K562 (cell line): Measurements from ENCODE around the gene HPD. TPM values are rescaled to one million over a fixed set of nuclear protein-coding genes. Genes with fewer than 3 reads are reported as not detected.

Experiments used
- ARHGAP35 ChIP-seq: fragments of 450-650 bp; IDR thresholded peaks from 2 replicates; pipeline ENCODE4 v1.6.1; 2018; ENCODE audit not compliant: partially characterized antibody
- HDAC8 ChIP-seq: fragments of 450-650 bp; IDR thresholded peaks from 2 replicates; pipeline ENCODE4 v1.6.1; 2016; ENCODE audit warnings: mild to moderate bottlenecking, missing genetic modification characterization, moderate library complexity, missing compliant biosample characterization
- NCOA6 ChIP-seq: fragments of 450-650 bp; IDR thresholded peaks from 2 replicates; pipeline ENCODE4 v1.6.1; 2017; ENCODE audit warnings: mild to moderate bottlenecking
- NFE2L1 ChIP-seq: fragments of 450-650 bp; IDR thresholded peaks from 2 replicates; pipeline ENCODE4 v1.6.1; 2016; ENCODE audit warnings: missing genetic modification characterization, low read depth, mild to moderate bottlenecking, missing compliant biosample characterization, moderate library complexity, borderline replicate concordance
- NR4A1 ChIP-seq, 2 experiments: fragments of 250-450 bp in 1 of 2; fragments of 450-650 bp in 1 of 2; sonication (Bioruptor Pico) in 1 of 2; IDR thresholded peaks; 2 replicates each; pipeline versions ENCODE4 v1.4.0 to v1.6.1; 2016 to 2020; ENCODE audit warnings: mild to moderate bottlenecking in 2 of 2, missing compliant biosample characterization in 1 of 2, missing genetic modification characterization in 1 of 2, moderate library complexity in 1 of 2
- NRF1 ChIP-seq, 2 experiments: fragments of 450-650 bp; IDR thresholded peaks in 1 of 2; conservative IDR thresholded peaks in 1 of 2; 2 replicates each; pipeline ENCODE4 v1.6.1; 2014; ENCODE audit warnings: mild to moderate bottlenecking in 2 of 2
- POLR2AphosphoS5 ChIP-seq: IDR thresholded peaks from 2 replicates; pipeline ENCODE4 v1.6.1; 2011; ENCODE audit warnings: mild to moderate bottlenecking, low read depth, low read length, moderate library complexity; ENCODE audit not compliant: control insufficient read depth, insufficient read depth
- SIN3A ChIP-seq, 2 experiments: fragments of 150-350 bp in 1 of 2; IDR thresholded peaks; 2 replicates each; pipeline ENCODE4 v1.6.1; 2011 to 2016; ENCODE audit warnings: borderline replicate concordance in 2 of 2, low read depth in 2 of 2, low read length in 2 of 2, mild to moderate bottlenecking in 2 of 2, moderate library complexity in 2 of 2; ENCODE audit not compliant: control insufficient read depth in 1 of 2
- SMC3 ChIP-seq: conservative IDR thresholded peaks from 2 replicates; pipeline ENCODE4 v1.6.1; 2011; ENCODE audit warnings: low read depth, low read length, improper control_type of control experiment; ENCODE audit not compliant: insufficient read depth
- SP2 ChIP-seq: IDR thresholded peaks from 2 replicates; pipeline ENCODE4 v1.6.1; 2011; ENCODE audit warnings: mild to moderate bottlenecking, low read depth, low read length, moderate library complexity; ENCODE audit not compliant: poor library complexity, severe bottlenecking; ENCODE audit errors: extremely low read depth
- ZC3H4 ChIP-seq: sonication (generic); formaldehyde crosslinking; IDR thresholded peaks from 2 replicates; pipeline ENCODE4 v1.9.0; 2021; ENCODE audit warnings: missing genetic modification reagents, borderline replicate concordance
- ZNF324 ChIP-seq: fragments of 250-450 bp; sonication (Bioruptor Pico); IDR thresholded peaks from 2 replicates; pipeline ENCODE4 v1.4.0; 2020; ENCODE audit warnings: mild to moderate bottlenecking
- polyA plus RNA-seq, 8 experiments: library from polyadenylated mRNA; depleted of rRNA in 4 of 8; stranded (reverse) in 5 of 8; unstranded in 3 of 8; fragments of >200 nt; fragmentation: Nextera tagmentation in 2 of 8; fragmentation: Illumina TruSeq in 1 of 8; extraction: Ambion mirVana in 2 of 8; extraction: Trizol in 1 of 8; gene quantifications; 2 replicates each; pipeline versions ENCODE4 v1.2.1 to v1.2.3, GENCODE V29; 2011 to 2014; ENCODE audit warnings: inconsistent platforms in 1 of 8, missing spikeins in 1 of 8
- total RNA-seq, 7 experiments: library from RNA; depleted of rRNA in 6 of 7; stranded (reverse); fragments of >200 nt in 6 of 7; fragmentation: Illumina TruSeq in 2 of 7; extraction: Trizol in 2 of 7; gene quantifications; 2 replicates each; pipeline versions ENCODE4 v1.2.1 to v1.2.3, GENCODE V29; 2011 to 2021; ENCODE audit warnings: low replicate concordance in 1 of 7
- TF ChIP-seq, protein P1 (sequence below), 2 experiments: fragments of 250-450 bp in 1 of 2; fragments of 450-650 bp in 1 of 2; sonication (Bioruptor Pico) in 1 of 2; IDR thresholded peaks; 2 replicates each; pipeline versions ENCODE4 v1.6.1 to v1.8.0; 2016 to 2021; ENCODE audit warnings: mild to moderate bottlenecking in 2 of 2, moderate library complexity in 2 of 2, missing compliant biosample characterization in 1 of 2, missing genetic modification characterization in 1 of 2
- TF ChIP-seq, protein P2 (sequence below): fragments of 250-450 bp; sonication (Bioruptor Pico); IDR thresholded peaks from 2 replicates; pipeline ENCODE4 v1.8.0; 2022; ENCODE audit warnings: moderate library complexity, mild to moderate bottlenecking, inconsistent platforms
- TF ChIP-seq, protein P3 (sequence below): sonication (generic); formaldehyde crosslinking; IDR thresholded peaks from 2 replicates; pipeline ENCODE4 v1.9.0; 2022; ENCODE audit warnings: mild to moderate bottlenecking, missing genetic modification reagents
- TF ChIP-seq, protein P4 (sequence below): fragments of 450-650 bp; formaldehyde crosslinking; IDR thresholded peaks from 2 replicates; pipeline ENCODE4 v1.4.0; 2020; ENCODE audit warnings: mild to moderate bottlenecking

The HPD gene
- total and polyA plus RNA-seq, 9 of the 15 experiments (the other 6 are each of a cell fraction or from before 2014, with no cell fraction given): 0.06 to 0.29 (median 0.07) TPM; not detected in 4

DNA sequence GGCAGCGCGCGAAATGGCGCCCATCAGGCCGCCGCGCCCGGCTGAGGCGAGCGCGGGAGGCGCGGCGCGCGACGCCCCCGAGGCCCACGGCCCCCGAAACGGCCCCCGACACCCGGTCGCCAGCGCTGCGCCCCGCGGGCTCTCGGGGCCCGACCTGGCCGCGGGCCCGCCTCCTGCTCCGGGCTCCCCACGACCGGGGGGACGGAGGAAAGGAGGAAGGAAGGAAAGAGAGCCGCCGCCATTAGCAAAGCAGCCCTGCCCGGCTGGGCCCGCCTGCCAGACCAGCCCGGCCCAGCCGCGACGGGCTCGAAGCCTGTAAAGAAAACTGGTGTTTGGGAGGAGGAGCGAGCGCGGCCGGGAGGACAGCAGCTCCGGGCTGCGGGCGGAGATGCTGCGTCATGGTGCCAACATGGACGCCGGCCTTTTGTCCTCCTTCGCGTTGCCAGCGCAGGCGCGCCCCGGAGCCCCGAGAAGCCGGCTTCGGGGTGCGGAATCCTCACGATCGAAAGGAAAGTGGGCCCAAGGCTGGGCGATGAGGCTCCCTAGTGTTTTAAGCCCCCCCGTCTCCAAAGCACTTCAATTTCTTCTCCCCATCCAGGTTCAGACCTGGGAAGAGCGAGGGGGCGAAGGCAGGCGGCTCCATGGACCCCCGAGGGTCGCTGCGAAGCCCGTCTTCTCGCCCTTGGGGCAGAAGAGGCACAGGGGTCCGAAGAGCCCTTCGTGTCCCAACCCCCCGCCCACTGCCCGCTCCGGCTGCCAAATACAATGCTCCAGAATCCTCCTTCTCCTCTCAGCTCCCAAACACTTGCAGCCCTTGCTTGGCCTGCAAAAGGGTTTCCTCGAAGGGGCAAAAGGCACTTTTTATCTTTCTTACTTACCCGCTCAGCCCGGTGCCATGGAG is 57.7 kb downstream of the HPD start (continued):
- TF ChIP-seq NR4A1 (CRISPR knock-in tag; IDR thresholded peaks at IDR 0.05) (no peak), NR4A1 (tag; IDR thresholded peaks at IDR 0.05) (0 out of 2 replicates have a peak, but pooled peaks have one; percentile 69), NRF1 (conservative IDR thresholded peaks at IDR 0.05 in 1 of 2, IDR thresholded peaks at IDR 0.05 in 1 of 2) (peak; percentile 85 to 87), NCOA6 (no peak), SP2 (no peak), NFE2L1 (peak; percentile 60; the same call in 1 of the 2 replicates), HDAC8 (peak; percentile 62; the same call in 1 of the 2 replicates), ZC3H4 (peak; percentile 90; the same call in 1 of the 2 replicates), SIN3A (IDR thresholded peaks at IDR 0.05; ENCODE audit: borderline replicate concordance in 2 of 2, control insufficient read depth in 1 of 2, low read depth in 2 of 2, low read length in 2 of 2) (peak in 1 of 2 experiments; percentile 11; a peak in 1 of 4 replicates), ARHGAP35 (no peak), POLR2AphosphoS5 (peak; percentile 80), ZNF324 (CRISPR knock-in tag) (no peak), SMC3 (no peak)
- TF ChIP-seq, protein P1, sequence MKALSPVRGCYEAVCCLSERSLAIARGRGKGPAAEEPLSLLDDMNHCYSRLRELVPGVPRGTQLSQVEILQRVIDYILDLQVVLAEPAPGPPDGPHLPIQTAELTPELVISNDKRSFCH (CRISPR knock-in tag; IDR thresholded peaks at IDR 0.05): no peak
- TF ChIP-seq, protein P1 (tag; IDR thresholded peaks at IDR 0.05): peak; percentile 70; the same call in 1 of the 2 replicates
- TF ChIP-seq, protein P2, sequence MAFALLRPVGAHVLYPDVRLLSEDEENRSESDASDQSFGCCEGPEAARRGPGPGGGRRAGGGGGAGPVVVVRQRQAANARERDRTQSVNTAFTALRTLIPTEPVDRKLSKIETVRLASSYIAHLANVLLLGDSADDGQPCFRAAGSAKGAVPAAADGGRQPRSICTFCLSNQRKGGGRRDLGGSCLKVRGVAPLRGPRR: no peak
- TF ChIP-seq, protein P3, sequence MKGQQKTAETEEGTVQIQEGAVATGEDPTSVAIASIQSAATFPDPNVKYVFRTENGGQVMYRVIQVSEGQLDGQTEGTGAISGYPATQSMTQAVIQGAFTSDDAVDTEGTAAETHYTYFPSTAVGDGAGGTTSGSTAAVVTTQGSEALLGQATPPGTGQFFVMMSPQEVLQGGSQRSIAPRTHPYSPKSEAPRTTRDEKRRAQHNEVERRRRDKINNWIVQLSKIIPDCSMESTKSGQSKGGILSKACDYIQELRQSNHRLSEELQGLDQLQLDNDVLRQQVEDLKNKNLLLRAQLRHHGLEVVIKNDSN (CRISPR knock-in tag): no peak
- TF ChIP-seq, protein P4, sequence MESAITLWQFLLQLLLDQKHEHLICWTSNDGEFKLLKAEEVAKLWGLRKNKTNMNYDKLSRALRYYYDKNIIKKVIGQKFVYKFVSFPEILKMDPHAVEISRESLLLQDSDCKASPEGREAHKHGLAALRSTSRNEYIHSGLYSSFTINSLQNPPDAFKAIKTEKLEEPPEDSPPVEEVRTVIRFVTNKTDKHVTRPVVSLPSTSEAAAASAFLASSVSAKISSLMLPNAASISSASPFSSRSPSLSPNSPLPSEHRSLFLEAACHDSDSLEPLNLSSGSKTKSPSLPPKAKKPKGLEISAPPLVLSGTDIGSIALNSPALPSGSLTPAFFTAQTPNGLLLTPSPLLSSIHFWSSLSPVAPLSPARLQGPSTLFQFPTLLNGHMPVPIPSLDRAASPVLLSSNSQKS (CRISPR knock-in tag): no peak
